Omental fat pad (tissue), 4 donors: ENCODE measurements around the gene CCDC112. TPM values are rescaled to one million over a fixed set of nuclear protein-coding genes. Genes with fewer than 3 reads are reported as not detected.
"Not testable (repeated sequence)": the region's sequence is repeated elsewhere in the genome, so short reads cannot be mapped to it uniquely, and the experiment has no call there.

ENCODE experiments used
- ATAC-seq: fragments of 150-250 bp; one replicate; pipeline ENCODE4 v1.9.1; 2016; ENCODE audit warnings: mild to moderate bottlenecking, moderate library complexity; ENCODE audit not compliant: low FRiP score
- DNase-seq: peaks from one replicate; pipeline ENCODE4 v3.0.0-alpha.2; 2019; ENCODE audit warnings: low spot score
- total RNA-seq, 4 donors: library from RNA; depleted of rRNA; stranded (reverse); fragments of >200 nt; gene quantifications; one replicate each; pipeline ENCODE4 v1.1.0, GENCODE V29; 2016
- TF ChIP-seq, protein P1 (sequence below), 3 donors: fragments of 450-650 bp; IDR thresholded peaks; one replicate each; pipeline ENCODE4 v1.5.1; 2016 to 2017; ENCODE audit warnings: antibody characterized with exemption in 3 of 3, mild to moderate bottlenecking in 3 of 3, moderate library complexity in 2 of 3

CCDC112 gene
- total RNA-seq, 4 donors from 2014 or later = 2.6 to 9.1 (median 5.4) TPM

DNA sequence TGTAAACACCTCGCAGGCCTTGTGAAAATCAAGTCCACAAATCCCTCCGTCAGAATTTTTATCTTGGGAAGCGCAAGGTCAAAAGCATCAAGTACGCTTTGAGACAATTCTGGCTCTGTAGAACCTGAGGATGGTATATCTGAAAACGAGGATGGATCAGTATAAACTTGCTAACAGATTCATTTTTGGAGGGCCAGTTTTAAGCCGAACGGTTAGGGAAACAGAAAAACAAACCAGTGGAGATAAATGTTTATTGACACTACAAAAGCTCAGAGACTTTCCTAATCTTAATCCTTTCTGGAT is 33.4 kb downstream of the CCDC112 start:
- ATAC-seq (no peak), DNase-seq (no peak)
- TF ChIP-seq, protein P1, sequence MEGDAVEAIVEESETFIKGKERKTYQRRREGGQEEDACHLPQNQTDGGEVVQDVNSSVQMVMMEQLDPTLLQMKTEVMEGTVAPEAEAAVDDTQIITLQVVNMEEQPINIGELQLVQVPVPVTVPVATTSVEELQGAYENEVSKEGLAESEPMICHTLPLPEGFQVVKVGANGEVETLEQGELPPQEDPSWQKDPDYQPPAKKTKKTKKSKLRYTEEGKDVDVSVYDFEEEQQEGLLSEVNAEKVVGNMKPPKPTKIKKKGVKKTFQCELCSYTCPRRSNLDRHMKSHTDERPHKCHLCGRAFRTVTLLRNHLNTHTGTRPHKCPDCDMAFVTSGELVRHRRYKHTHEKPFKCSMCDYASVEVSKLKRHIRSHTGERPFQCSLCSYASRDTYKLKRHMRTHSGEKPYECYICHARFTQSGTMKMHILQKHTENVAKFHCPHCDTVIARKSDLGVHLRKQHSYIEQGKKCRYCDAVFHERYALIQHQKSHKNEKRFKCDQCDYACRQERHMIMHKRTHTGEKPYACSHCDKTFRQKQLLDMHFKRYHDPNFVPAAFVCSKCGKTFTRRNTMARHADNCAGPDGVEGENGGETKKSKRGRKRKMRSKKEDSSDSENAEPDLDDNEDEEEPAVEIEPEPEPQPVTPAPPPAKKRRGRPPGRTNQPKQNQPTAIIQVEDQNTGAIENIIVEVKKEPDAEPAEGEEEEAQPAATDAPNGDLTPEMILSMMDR (IDR thresholded peaks at IDR 0.05) = no peak

DNA sequence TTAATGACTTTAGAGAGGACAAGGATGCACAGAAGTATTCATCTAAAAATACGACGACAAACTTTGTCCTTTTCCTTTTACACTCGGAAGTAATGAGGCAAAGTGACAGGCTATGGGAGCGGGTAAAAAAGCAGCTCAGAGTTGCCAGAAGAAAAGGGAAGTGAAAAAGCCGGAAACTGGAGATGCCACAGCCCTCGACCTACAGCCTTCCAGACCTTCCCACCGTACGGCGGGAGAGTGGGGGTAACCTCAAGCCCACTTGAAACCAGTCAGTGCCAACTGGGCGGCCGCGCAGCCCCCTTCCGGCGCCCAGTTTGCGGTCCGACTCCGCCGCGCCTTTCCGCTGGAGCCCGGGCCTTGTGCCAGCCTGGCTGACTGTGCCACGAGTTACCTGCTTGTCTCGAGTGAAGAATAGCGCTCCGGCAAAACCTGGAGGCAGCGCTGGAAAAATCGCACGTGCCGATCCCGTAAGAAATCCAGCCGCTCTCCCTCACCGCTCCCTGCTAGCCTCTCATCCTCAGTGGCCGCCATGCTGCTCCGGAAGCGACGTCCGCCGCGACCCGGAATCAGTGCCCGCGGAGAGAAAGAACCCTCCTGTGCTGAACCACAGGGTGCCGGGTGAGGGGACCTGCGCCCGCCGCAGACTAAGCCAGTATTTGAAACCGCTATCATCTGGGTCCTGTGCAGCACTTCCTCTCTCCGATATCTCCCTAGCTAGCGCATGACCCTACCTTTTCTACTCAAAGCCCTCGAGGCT is 34.0 kb downstream of the CCDC112 start, which contains the start of gene PGGT1B:
PGGT1B (minus strand) TSS at position 557 of the 757 bp plus-strand sequence; CDS start at position 531, 26 bp downstream.
- TF ChIP-seq, protein P1 (IDR thresholded peaks at IDR 0.05) = no peak
- DNase-seq = peak; percentile 51
- peak; percentile 90 for ATAC-seq

DNA sequence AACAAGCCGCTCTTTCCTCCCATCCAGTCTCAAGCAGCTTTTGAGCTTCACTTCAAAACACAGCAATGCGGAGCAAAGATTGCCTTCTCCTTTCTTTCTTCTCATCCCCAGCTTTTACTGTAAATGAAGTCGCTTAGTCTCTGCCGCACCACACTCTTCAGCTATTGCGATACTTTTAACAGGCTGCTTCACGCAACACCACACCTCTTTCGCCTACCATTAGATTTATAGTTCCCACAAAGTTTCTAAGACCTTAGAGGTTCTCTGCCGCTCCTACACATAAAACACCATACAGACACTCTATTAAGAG is 34.5 kb downstream of the CCDC112 start:
- TF ChIP-seq, protein P1 (IDR thresholded peaks at IDR 0.05) = no peak
- ATAC-seq (peak; percentile 26), DNase-seq (no peak)

DNA sequence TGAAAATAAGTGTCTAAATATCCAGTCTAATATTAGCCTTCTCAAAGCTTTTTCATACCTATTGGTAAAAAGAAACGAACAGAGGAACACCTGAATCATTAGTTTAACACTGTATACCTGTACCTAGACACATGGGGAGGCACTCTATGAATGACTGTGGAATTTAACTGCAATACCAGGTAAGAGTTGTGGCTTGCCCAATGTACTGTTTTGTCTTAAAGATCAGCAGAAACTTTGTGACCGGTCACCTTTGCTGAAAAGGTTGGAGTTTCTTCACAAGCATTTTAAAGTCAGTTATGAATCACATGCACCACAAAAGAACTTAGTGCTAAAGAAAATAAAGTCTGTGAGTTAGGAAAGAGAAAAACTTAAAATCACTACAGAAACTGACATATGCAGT is 36.2 kb downstream of the CCDC112 start:
- no peak for DNase-seq
- TF ChIP-seq, protein P1 (IDR thresholded peaks at IDR 0.05) = no peak
- no peak for ATAC-seq

DNA sequence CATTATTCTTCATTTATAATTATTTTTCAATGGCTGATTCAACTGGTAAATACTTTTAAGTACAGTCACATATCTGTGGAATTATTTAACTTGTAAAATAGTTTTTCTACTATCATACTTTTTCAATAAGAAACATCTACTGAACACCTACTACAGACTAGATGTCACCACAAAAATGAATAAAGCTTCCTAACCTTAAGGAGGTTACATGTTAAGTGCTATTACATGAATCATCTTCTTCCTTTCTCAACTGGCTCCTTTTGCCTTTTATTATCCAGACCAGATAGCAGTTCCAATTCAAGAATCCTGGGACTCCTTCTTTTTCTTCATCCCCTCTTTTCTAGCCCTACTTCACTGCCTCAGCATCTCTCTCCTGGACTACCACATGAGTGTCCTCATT is 38.5 kb downstream of the CCDC112 start:
- TF ChIP-seq, protein P1 (IDR thresholded peaks at IDR 0.05) = no peak
- DNase-seq = no peak
- ATAC-seq = no peak

DNA sequence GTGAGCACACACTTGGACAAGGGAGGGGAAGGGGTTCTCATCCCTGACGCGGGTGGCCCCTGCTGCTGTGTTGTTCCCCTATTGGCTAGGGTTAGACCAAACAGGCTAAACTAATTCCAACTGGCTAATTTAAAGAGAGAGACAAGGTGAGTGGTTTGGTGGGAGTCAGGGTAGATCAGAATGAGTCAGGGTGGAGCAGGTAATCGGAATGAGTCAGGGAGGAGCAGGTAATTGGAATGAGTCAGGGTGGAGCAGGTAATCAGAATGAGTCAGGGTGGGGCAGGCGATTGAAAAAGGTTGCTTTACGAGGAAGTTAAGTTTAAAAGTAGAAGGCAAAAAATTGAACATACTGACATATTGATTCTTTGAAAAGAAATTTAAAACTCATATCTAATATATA is 47.1 kb downstream of the CCDC112 start:
- not testable (repeated sequence) for DNase-seq, ATAC-seq

DNA sequence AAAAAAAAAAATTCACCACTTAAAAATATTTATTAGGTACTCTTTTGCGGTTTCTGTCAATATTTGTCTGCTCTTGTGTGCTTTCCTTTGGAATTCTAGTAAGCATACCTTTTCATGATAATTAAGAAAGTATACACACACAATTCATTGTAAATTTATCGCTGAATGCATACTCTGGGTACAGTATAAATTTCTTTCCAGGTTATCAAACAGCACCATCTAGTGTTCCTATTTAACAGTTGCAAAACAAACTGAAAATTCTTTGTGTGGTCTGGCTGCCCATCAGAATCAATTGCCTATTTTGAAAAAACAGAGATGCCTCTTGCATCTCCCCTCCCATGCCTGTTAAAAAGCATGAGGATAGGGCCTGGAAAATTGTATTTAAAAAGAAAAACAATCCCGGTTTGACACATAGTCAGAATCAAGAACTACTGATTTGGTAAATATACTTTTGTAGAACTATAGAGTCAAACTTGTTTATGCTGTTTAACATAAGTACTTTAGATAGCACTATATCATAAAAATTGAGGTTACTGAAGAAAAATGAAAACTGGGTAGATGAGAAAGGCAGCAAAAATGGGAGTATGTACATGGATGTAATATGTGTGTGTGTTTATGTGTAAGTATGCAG is 50.0 kb downstream of the CCDC112 start:
- TF ChIP-seq, protein P1 (IDR thresholded peaks at IDR 0.05) = no peak
- no peak for ATAC-seq
- no peak for DNase-seq
